K562 (cell line): Measurements from ENCODE around the gene NTM. TPM values are rescaled to one million over a fixed set of nuclear protein-coding genes. Genes with fewer than 3 reads are reported as not detected.

Experiments used
- ATAC-seq: fragments of 200-7000 bp; cut with Tn5 transposase; 3 replicates; pipeline ENCODE4 v1.9.1; 2020; ENCODE audit warnings: moderate library complexity
- BruUV-seq: library from RNA; stranded (reverse); fragments of 400-500 nt; replicated peaks from 2 replicates; lab custom pipeline; 2021; lab: Mats Ljungman, UMichigan
- CTCF ChIA-PET: fragments of 300-600 bp; formaldehyde crosslinking; extraction: SDS; loops from one replicate; lab custom pipeline; 2021; ENCODE audit warnings: low intra/inter-chr PET ratio; lab: Yijun Ruan, JAX
- POLR2A ChIA-PET: fragments of 300-600, 350-650 bp; sonication (Branson Sonifier 250); formaldehyde crosslinking; extraction: SDS; loops from one replicate; lab custom pipeline; 2021; ENCODE audit warnings: antibody characterized with exemption, inconsistent platforms; lab: Yijun Ruan, JAX
- DNase-seq, 4 experiments: peaks; one replicate each; pipeline versions ENCODE4 v3.0.0 to v3.0.0-alpha.2; 2011 to 2018; ENCODE audit warnings: low spot score in 3 of 4, mixed read lengths in 3 of 4; ENCODE audit errors: extremely low read depth in 1 of 4
- FAIRE-seq: peaks from 2 replicates; lab custom pipeline; 2011; peaks lifted over from hg19 to GRCh38; lab: Jason Lieb, UNC
- H2AFZ ChIP-seq: 2 replicates; pipeline ENCODE4 v1.6.0; 2011; ENCODE audit warnings: low read depth, low read length, control low read depth, inconsistent platforms
- H3K27ac ChIP-seq: fragments of 200-600 bp; 3 replicates; pipeline ENCODE4 v1.8.0; 2011; ENCODE audit warnings: low read depth, mild to moderate bottlenecking, control low read depth, inconsistent platforms, low read length, moderate library complexity, mixed read lengths; ENCODE audit errors: extremely low read depth
- H3K27me3 ChIP-seq, 2 experiments: fragments of 300-600 bp in 1 of 2; 2 replicates in 1 of 2; 3 replicates in 1 of 2; pipeline versions ENCODE4 v1.6.0 to v1.8.0; 2011; ENCODE audit warnings: inconsistent platforms in 2 of 2, low read length in 2 of 2, mild to moderate bottlenecking in 1 of 2, mixed read lengths in 1 of 2, moderate library complexity in 1 of 2; ENCODE audit not compliant: control insufficient read depth in 2 of 2, insufficient read depth in 2 of 2
- H3K36me3 ChIP-seq: fragments of 300-600 bp; 3 replicates; pipeline ENCODE4 v1.8.0; 2011; ENCODE audit warnings: mild to moderate bottlenecking, low read length, inconsistent platforms; ENCODE audit not compliant: control insufficient read depth, insufficient read depth
- H3K4me1 ChIP-seq, 2 experiments: fragments of 200-600 bp in 1 of 2; replicated peaks in 1 of 2; 2 replicates in 1 of 2; 3 replicates in 1 of 2; pipeline versions ENCODE4 v1.5.1 to v1.8.0; 2011; ENCODE audit warnings: inconsistent platforms in 2 of 2, low read length in 2 of 2, mild to moderate bottlenecking in 1 of 2, mixed read lengths in 1 of 2, moderate library complexity in 1 of 2; ENCODE audit not compliant: control insufficient read depth in 2 of 2, insufficient read depth in 2 of 2
- H3K4me2 ChIP-seq: 2 replicates; pipeline ENCODE4 v1.6.1; 2011; ENCODE audit warnings: low read length, control low read depth, inconsistent platforms, mixed read lengths; ENCODE audit not compliant: insufficient read depth
- H3K4me3 ChIP-seq: fragments of 200-600 bp; sonication (generic), shearing (Covaris generic); 2 replicates; pipeline ENCODE4 v1.5.1; 2016; ENCODE audit warnings: control low read depth, inconsistent platforms
- H3K79me2 ChIP-seq: fragments of 200-600 bp; 3 replicates; pipeline ENCODE4 v1.8.0; 2011; ENCODE audit warnings: low read length, inconsistent platforms; ENCODE audit not compliant: control insufficient read depth, insufficient read depth
- H3K9ac ChIP-seq, 2 experiments: 2 replicates each; pipeline versions ENCODE4 v1.6.0 to v1.6.1; 2011; ENCODE audit warnings: low read depth in 2 of 2, low read length in 2 of 2, control low read depth in 1 of 2, inconsistent platforms in 1 of 2, mild to moderate bottlenecking in 1 of 2, mixed read lengths in 1 of 2; ENCODE audit not compliant: insufficient read depth in 1 of 2
- H3K9me1 ChIP-seq: one replicate; pipeline ENCODE4 v1.6.0; 2011; ENCODE audit warnings: inconsistent platforms, mild to moderate bottlenecking, low read length, moderate library complexity; ENCODE audit not compliant: control insufficient read depth, insufficient read depth
- H3K9me3 ChIP-seq: replicated peaks from 2 replicates; pipeline ENCODE4 v1.5.1; 2011; ENCODE audit warnings: low read depth, low read length, inconsistent platforms; ENCODE audit not compliant: control insufficient read depth, insufficient read depth
- H4K20me1 ChIP-seq: replicated peaks from 2 replicates; pipeline ENCODE4 v1.6.1; 2011; ENCODE audit warnings: low read length, inconsistent platforms, mixed read lengths; ENCODE audit not compliant: control insufficient read depth, insufficient read depth
- ESRRA ChIP-seq: fragments of 450-650 bp; IDR thresholded peaks from 2 replicates; pipeline ENCODE4 v1.6.1; 2014; ENCODE audit warnings: low read depth, mild to moderate bottlenecking, moderate library complexity, borderline replicate concordance
- MTA1 ChIP-seq: fragments of 450-650 bp; IDR thresholded peaks from 2 replicates; pipeline ENCODE4 v1.6.1; 2017; ENCODE audit warnings: borderline replicate concordance
- SLC30A9 ChIP-seq: fragments of 250-450 bp; sonication (Bioruptor Pico); IDR thresholded peaks from 2 replicates; pipeline ENCODE4 v1.8.0; 2022; ENCODE audit warnings: mild to moderate bottlenecking, moderate library complexity
- ZNF140 ChIP-seq: fragments of 250-450 bp; sonication (Bioruptor Pico); IDR thresholded peaks from 2 replicates; pipeline ENCODE4 v1.8.0; 2021; ENCODE audit warnings: moderate library complexity, mild to moderate bottlenecking, inconsistent platforms
- WGBS: fragments of 100-300 bp; shearing (Covaris generic); methylation state at CpG from one replicate; pipeline ENCODE4 v1.1.6; 2016; ENCODE audit warnings: low coverage, mixed read lengths; ENCODE audit not compliant: insufficient coverage; ENCODE audit errors: missing lambda C conversion rate; 5-methylcytosine and 5-hydroxymethylcytosine counted together
- in situ Hi-C: fragments of 300-500 bp; cut with MboI; formaldehyde crosslinking; loops from 4 replicates; pipeline ENCODE4 v1.15.0; 2018; ENCODE audit warnings: inconsistent platforms, mixed read lengths
- intact Hi-C: fragments of 100-400 bp; cut with micrococcal nuclease; formaldehyde crosslinking; loops from 2 replicates; pipeline ENCODE4 v1.14.2; 2022
- polyA plus RNA-seq, 8 experiments: library from polyadenylated mRNA; depleted of rRNA in 4 of 8; stranded (reverse) in 5 of 8; unstranded in 3 of 8; fragments of >200 nt; fragmentation: Nextera tagmentation in 2 of 8; fragmentation: Illumina TruSeq in 1 of 8; extraction: Ambion mirVana in 2 of 8; extraction: Trizol in 1 of 8; gene quantifications; 2 replicates each; pipeline versions ENCODE4 v1.2.1 to v1.2.3, GENCODE V29; 2011 to 2014; ENCODE audit warnings: inconsistent platforms in 1 of 8, missing spikeins in 1 of 8
- total RNA-seq, 7 experiments: library from RNA; depleted of rRNA in 6 of 7; stranded (reverse); fragments of >200 nt in 6 of 7; fragmentation: Illumina TruSeq in 2 of 7; extraction: Trizol in 2 of 7; gene quantifications; 2 replicates each; pipeline versions ENCODE4 v1.2.1 to v1.2.3, GENCODE V29; 2011 to 2021; ENCODE audit warnings: low replicate concordance in 1 of 7
- TF ChIP-seq, protein P1 (sequence below): fragments of 450-650 bp; IDR thresholded peaks from 2 replicates; pipeline ENCODE4 v1.6.1; 2016; ENCODE audit warnings: missing biosample characterization, missing genetic modification characterization

NTM gene
- total and polyA plus RNA-seq, 9 of the 15 experiments (the other 6 are each of a cell fraction or from before 2014, with no cell fraction given), result not detected

DNA sequence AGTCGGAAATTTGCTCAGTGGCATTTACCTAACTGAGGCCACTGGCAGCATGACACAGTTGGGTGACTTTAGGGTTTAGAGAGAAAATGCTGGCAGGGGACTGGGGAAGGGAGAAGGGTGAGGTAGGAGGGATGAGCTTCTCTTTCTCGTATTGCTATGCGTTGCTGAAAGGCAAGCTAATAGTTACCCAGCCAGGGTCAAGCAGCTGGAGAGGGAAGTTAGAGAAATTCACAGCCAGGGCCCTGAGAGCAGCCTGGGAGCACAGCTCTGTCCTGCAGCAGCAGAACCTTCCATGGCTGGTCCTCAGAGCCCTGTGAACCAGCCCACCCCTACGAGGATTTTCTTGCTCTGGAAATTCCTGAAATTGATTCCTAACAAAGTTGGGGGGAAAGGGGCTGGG lies 679.6 kb downstream of the NTM start:
- no peak for FAIRE-seq
- Histone ChIP-seq H3K4me3 (no peak overlapping the region), H3K9me3 (peaks cover 2% of the 10 kb centered on the region; the same call in 1 of the 2 replicates), H3K27ac (no peak overlapping the region), H2AFZ (no peak overlapping the region), H3K4me2 (no peak overlapping the region), H3K9me1 (no peaks in the 10 kb centered on the region), H3K4me1 (no peaks in the 10 kb centered on the region), H3K36me3 (no peaks in the 10 kb centered on the region), H3K79me2 (no peaks in the 10 kb centered on the region), H3K9ac (no peak overlapping the region), H4K20me1 (no peaks in the 10 kb centered on the region), H3K27me3 (no peaks in the 10 kb centered on the region)
- POLR2A ChIA-PET, result no interaction called here
- ATAC-seq, result no peak
- CTCF ChIA-PET, result no interaction called here
- no TSS peak for BruUV-seq
- in situ Hi-C loops (no loop called here), intact Hi-C loops (no loop called here)
- DNase-seq, result no peak
- no peak for TF ChIP-seq SLC30A9 (CRISPR knock-in tag)
- no peak for TF ChIP-seq ESRRA
- TF ChIP-seq ZNF140 (CRISPR knock-in tag), result no peak
- no peak for TF ChIP-seq MTA1
- WGBS, result 0% methylated on average over 4 of the region's 4 CpGs

DNA sequence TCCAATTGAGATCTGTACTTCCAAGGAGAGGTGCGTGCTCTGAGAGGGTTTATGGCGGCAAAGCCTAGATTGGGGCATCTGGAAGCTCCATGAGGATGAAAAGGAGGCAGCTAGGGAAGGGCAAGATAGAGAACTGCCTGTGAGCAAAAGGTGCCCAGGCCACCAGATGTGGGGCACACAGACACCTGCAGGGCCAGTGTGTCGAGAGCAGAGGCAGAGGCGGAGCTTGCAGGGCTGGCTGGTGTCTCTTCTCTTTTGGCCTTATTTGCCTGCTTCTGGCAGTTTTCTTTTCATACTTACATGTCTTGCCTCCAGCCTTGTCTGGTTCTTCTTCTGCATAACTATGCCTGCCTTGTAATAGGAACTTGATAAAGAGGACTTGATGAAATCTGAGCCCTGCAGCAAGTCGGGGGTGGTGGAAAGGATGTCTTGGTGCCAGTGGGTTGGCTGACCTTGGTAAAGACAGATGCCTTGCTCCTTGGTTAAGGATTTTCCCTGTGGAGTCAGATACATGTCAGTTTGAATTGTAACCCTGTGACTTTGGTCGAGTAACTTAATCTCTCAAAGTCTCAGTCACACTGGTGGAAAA lies 680.3 kb downstream of the NTM start:
- FAIRE-seq (no peak), DNase-seq (no peak), ATAC-seq (no peak)
- BruUV-seq, result no TSS peak
- Histone ChIP-seq H3K27me3 (no peaks in the 10 kb centered on the region), H4K20me1 (no peaks in the 10 kb centered on the region), H3K79me2 (no peaks in the 10 kb centered on the region), H3K4me1 (no peaks in the 10 kb centered on the region), H3K9me1 (no peaks in the 10 kb centered on the region), H3K4me3 (no peak overlapping the region), H2AFZ (no peak overlapping the region), H3K4me2 (no peak overlapping the region), H3K9ac (no peak overlapping the region), H3K36me3 (no peaks in the 10 kb centered on the region), H3K9me3 (peaks cover 2% of the 10 kb centered on the region; the same call in 1 of the 2 replicates), H3K27ac (no peak overlapping the region)
- ChIA-PET POLR2A (no interaction called here), CTCF (no interaction called here)
- intact Hi-C loops (no loop called here), in situ Hi-C loops (no loop called here)
- WGBS, result 2% methylated on average over 6 of the region's 6 CpGs
- TF ChIP-seq, protein P1, sequence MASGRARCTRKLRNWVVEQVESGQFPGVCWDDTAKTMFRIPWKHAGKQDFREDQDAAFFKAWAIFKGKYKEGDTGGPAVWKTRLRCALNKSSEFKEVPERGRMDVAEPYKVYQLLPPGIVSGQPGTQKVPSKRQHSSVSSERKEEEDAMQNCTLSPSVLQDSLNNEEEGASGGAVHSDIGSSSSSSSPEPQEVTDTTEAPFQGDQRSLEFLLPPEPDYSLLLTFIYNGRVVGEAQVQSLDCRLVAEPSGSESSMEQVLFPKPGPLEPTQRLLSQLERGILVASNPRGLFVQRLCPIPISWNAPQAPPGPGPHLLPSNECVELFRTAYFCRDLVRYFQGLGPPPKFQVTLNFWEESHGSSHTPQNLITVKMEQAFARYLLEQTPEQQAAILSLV, result no peak
